T-helper 2 cell treated with Interferon-gamma antibody and Interleukin-4, amounts not matched to agents 100 ng/mL and 5 ng/mL, for 36 hours (primary cell): ENCODE measurements around the gene IRAK2. TPM values are rescaled to one million over a fixed set of nuclear protein-coding genes. Genes with fewer than 3 reads are reported as not detected.
"Not testable (repeated sequence)": the region's sequence is repeated elsewhere in the genome, so short reads cannot be mapped to it uniquely, and the experiment has no call there.

Experiments used
- intact Hi-C: fragments of 100-400 bp; cut with micrococcal nuclease; formaldehyde crosslinking; loops from one replicate; pipeline ENCODE4 v1.15.1; 2023
- total RNA-seq: library from RNA; stranded (reverse); gene quantifications from 2 replicates; pipeline ENCODE4 v1.2.3, GENCODE V29; 2022

Gene IRAK2
- total RNA-seq, 1 donor from 2014 or later, result 1.5 TPM

DNA sequence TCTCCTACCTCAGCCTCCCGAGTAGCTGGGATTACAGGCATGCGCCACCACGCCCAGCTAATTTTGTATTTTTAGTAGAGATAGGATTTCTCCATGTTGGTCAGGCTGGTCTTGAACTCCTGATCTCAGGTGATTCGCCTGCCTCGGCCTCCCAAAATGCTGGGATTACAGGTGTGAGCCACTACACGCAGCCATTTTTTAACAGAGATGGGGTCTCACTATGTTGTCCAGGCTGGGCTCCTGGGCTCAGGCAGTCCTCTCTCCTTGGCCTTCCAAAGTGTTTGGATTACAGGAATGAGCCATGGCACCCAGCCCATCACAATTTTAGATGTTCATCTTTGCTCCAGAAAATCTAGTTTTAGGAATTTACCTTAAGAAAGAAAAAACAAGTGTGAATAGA is 6.2 kb upstream of the IRAK2 start:
- intact Hi-C loops, result not testable (repeated sequence)

DNA sequence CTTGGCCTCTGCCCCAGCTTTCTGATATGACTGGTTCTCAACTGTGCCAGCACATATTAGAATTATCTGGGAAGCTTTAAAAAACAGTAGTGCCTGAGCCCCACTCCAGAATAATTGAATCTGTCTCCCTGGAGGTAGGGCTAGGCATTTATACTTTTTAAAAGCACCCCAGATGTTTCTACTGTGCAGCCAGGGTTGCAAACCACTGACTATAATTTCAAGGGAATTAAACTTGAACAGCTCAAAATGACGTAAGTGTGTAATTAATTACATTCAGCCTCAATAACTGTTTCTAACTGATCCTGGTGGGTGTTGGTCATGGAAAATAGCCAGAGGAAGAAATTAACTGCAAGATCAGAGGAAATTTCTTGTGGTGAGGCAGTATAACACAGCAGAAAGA is 4.4 kb upstream of the IRAK2 start:
- intact Hi-C loops, result no loop called here

DNA sequence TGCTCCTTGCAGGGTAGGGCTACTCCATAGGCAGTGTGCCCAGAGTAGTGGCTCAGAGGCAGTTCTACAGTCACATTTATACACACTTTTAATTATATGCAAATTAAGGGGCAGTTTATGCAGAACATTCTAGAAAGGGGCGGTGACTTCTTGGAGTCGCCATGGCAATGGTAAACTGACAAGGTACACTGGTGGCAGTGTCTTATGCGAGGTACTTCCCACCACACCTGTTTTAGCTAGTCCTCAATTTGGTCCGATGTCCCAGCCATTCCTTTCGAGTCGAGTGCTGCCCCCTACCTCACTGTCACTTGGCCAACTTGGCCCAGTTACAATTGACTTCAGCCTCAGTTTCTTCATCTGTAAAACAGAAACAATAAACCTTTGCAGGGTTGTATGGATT is 3.8 kb upstream of the IRAK2 start:
- intact Hi-C loops, result no loop called here

DNA sequence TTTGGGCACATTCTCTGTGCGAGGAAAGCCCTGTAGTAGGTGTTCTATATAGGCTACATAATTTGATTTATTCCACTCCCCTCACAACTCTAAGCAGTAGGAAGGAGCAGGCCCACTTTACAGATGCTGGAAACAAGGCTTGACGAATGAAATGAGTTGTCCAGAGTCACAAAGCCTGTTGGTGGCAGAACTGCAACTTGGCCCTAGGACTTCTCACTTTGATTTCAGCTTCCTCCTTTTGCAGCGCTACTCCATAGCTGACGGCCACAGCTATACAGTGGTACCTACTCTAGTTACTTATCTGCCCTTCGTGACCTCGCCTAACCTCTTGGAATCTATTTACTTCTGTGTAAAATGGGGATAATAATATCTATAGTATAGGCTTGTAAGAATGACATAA is 2.5 kb upstream of the IRAK2 start:
- intact Hi-C loops, result no loop called here

DNA sequence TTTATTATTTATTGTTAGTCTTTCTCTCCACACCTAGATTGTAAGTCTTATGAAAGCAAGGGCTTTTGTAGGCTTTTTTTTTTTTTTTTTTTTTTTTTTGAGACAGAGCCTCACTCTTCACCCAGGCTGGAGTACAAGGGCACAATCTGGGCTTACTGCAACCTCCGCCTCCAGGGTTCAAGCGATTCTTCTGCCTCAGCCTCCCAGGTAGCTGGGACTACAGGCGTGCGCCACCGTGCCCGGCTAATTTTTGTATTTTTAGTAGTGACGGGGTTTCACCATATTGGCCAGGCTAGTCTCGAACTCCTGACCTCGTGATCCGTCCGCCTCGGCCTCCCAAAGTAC is 546 bp upstream of the IRAK2 start:
- intact Hi-C loops, result loop anchor here (1.0 to 2.0 kb wide), 4 partner anchors 21 to 61 kb away; no protein-coding TSS in a partner anchor

DNA sequence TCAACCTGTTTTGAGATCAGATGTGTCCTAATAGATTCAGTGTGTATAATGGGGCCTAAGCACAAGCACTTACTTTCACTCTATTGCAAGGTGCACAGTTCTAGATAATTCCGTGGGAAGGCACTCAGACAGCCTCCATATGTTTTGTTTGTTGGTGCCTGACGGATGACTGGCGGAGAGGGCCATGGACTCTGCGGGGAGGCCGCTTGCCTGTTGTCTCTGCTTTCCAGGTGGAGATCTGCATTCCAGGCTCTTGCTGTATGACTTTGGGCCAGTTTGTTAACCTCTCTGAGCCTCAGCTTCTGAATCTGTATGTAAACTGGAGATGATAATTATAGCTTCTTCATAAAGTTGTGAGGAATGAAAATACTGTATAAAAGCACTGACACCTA is 1.5 kb downstream of the IRAK2 start:
- intact Hi-C loops, result no loop called here

DNA sequence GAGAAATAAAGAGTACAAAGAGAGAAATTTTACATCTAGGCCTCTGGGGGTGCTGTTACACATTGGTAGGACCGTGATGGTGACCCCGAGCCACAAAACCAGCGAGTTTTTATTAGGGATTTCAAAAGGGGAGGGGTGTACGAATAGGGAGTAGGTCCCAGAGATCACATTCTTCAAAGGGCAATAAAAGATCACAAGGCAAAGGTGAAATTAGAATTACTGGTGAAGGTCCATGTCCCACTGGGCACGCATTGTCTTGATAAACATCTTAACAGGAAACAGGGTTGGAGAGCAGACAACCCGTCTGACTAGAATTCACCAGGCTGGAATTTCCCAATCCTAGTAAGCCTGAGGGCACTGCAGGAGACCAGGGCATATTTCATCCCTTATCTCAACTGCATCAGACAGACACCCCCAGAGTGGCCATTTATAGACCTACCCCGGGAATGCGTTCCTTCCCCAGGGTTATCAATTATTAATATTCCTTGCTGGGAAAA is 4.3 kb downstream of the IRAK2 start:
- intact Hi-C loops, result no loop called here

DNA sequence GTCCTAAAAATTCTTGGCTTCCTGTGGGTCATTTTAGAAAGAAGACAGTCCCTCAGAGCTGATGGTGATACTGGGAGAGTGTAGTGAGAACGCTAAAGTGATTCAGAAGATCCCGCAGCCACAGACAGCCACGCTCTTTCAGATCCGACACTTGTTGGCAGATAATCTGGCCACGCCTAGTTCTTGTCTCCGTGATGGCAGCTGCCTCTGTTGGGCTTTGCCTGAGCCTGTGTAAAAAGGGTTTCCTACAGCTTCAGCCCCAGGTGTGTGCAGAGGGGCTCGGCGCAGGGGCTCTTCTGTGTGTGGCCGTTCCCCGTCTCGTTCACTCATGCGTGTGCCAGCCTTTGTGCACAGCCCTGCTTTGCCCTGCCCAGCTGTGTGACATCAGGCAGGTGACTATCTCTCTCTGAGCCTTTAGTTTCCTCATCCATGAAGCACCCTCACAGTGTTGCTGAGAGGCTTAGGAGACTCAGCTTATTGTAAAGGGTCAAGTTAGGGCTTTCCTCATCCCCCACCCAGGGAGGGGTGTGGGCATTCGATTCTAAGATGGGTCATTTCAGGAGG is 6.3 kb downstream of the IRAK2 start:
- intact Hi-C loops, result no loop called here

DNA sequence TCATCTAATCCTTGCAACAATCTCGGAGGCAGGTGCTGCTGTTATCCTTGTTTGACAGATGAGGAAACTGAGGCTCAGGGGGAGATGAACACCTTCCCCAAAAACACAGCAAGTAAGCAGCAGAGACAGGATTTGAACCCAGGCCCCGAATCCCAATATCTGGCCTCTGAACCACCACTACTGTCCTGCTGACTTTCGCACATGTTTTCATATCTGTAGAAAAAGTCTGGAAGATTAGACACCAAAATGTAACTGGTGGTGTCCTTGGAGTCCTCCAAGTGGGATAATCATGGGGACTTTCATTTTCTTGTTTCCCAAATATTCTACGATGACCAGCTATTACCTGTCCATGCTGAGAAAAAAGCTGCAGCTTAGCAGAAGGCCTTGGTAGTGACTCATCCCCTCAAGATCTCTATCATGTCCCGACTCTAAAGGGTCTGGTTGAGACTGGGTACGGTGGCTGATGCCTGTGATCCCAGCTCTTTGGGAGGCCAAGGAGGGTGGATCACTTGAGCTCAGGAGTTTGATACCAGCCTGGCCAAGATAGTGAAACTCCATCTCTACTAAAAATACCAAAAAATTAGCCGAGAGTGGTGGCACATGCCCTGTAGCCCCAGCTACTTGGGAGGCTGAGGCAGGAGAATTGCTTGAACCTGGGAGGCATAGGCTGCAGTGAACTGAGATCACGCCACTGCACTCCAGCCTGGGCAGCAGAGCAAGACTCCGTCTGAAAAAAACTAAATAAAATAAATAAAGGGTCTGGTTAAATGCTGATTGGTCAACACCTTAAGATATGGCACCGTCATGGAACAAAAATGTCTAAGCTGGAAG is 8.6 kb downstream of the IRAK2 start:
- intact Hi-C loops, result no loop called here

DNA sequence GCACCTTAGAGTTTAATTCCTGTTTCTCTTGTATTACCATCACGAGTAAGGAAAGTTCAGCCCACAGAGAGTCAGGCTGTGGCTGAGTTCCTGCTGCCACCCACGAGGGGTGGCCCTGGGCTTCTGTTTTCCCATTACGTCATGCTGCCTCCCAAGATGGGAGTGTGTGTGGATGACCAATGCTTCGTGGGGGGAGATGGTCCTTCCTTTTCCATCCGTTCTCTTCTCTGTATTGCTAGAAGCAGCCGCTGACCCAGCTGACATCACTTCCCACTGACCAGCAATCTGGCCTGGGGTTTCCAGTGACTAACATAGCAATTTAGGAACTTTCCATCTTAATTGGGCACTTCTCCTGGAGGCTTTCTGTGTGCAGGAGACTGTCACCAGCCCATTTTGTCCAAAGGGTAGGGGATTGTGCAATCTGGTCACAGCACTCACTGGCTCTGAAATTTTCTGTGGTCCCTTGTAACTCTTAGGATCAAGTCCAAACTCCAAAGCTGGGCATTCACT is 9.3 kb downstream of the IRAK2 start:
- intact Hi-C loops, result no loop called here

DNA sequence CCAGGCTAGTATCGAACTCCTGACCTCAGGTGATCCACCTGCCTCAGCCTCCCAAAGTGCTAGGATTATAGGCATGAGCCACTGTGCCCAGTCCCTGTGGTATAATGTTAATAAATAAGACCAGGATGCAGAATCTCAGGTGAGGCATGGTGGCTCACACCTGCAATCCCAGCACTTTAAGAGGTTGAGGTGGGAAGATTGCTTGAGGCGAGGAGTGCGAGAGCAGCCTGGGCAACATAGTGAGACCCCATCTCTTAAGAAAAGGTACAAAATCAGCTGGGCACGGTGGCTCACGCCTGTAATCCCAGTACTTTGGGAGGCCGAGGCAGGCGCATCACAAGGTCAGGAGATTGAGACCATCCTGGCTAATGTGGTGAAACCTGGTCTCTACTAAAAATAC is 10.6 kb downstream of the IRAK2 start:
- intact Hi-C loops, result not testable (repeated sequence)

DNA sequence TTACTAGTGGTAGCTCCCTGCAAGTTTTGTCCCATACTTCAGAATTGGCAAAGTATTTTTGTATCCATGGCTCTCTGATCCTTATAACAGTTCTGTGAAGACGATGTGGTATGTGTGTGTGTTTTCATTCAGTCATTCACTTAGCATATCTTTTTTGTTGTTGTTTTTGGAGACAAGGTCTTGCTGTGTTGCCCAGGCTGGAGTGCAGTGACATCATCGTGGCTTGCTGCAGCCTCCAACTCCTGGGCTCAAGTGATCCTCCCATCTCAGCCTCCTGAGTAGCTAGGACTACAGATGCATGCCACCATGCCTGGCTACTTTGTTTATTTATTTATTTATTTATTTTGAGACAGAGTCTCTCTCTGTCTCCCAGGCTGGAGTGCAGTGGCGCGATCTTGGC is 11.4 kb downstream of the IRAK2 start:
- intact Hi-C loops, result not testable (repeated sequence)

DNA sequence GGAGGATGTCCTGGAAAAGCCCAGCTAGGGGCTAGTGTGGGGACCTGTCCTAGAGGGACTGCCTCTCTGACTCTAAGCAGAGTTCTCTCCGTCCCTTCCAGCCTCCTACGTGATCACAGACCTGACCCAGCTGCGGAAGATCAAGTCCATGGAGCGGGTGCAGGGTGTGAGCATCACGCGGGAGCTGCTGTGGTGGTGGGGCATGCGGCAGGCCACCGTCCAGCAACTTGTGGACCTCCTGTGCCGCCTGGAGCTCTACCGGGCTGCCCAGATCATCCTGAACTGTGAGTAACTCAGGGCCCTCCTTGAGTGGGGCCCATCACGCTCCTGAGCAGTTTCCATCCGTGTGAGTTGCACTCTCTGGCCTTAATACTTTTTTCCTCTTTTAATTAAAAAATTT is 13.0 kb downstream of the IRAK2 start:
- intact Hi-C loops, result no loop called here

DNA sequence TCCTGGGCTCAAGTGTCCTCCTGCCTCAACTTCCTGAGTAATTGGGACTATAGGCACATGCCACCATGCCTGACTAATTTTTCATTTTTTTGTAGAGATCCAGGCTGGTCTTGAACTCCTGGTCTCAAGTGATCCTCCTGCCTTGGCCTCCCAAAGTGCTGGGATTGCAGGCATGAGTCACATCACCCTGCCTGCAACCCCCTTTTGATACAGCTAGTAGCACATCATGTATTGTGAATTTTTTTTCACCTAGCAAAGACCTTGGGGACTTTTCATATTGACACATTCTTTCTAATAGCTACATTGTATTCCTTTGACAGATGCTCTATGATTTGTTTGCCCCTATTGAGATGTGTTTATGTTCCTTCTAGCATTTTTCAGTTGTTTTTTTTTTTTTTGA is 14.2 kb downstream of the IRAK2 start:
- intact Hi-C loops, result no loop called here

DNA sequence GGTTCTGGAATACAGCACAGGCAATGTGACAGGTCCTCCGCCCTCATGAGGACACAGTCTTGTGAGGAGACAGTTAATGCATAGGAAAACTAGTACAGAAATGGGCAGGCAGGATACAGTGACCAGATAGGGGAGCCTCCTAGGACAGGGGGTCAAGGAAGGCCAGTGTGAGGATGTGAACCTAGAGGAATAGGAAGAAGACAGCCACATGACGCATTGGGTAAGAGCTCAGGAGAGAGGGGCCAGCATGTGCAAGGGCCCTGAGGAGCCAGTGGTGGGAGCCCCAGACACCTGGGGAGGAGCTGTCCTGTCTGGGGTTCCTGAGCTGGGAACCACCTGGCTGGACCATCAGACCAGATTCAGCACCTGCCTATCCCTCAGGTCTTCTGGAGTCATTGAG is 15.6 kb downstream of the IRAK2 start:
- intact Hi-C loops, result loop anchor here (10.0 kb wide), 1 partner anchor 65 kb away; the partner anchor contains the start of gene BRK1

DNA sequence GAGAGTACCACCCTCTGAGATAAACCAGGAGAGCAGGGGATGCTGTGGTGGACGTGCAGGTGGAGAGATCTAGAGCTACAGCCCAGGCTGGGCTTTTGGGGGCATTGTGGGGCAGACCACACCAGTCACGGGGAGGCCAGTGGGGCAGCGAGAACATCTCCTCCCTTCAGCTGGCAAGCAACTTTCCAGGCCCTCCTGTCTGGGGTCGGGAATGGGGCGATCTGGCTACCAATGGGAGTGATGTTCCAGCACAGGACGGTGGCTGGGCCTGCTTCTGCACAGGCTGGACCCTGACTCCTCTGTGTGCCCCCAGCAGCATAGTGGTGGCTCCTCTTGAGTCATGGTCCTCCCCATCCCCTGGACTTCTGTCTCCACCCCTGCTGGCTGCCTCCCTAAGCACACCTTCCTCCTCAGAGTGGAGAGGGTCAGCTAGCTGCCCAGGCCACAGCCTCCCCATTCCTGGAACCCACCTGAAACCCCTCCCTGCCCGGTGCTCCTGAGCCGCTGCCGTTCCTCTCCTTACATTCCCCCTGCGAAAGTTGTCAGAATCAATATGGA is 16.1 kb downstream of the IRAK2 start:
- intact Hi-C loops, result loop anchor here (10.0 kb wide), 1 partner anchor 66 kb away; the partner anchor contains the start of gene BRK1

DNA sequence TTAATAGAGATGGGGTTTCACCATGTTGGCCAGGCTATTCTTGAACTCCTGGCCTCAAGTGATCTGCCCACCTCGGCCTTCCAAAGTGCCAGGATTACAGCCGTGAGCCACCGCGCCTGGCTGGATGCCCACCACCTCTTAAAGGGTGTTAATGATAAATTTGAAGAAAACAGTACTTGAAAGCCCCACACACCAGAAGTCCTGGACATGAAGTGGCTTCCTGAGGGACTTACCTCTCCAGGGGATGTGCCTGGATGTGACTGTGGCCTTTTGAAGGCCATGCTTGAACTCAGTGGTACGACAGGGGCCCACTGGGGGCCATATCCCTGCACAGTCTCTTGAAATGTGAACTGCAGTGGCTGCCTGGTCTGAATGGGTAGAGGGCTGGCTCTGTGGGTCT is 18.2 kb downstream of the IRAK2 start:
- intact Hi-C loops, result loop anchor here (10.0 kb wide), 1 partner anchor 68 kb away; the partner anchor contains the start of gene BRK1

DNA sequence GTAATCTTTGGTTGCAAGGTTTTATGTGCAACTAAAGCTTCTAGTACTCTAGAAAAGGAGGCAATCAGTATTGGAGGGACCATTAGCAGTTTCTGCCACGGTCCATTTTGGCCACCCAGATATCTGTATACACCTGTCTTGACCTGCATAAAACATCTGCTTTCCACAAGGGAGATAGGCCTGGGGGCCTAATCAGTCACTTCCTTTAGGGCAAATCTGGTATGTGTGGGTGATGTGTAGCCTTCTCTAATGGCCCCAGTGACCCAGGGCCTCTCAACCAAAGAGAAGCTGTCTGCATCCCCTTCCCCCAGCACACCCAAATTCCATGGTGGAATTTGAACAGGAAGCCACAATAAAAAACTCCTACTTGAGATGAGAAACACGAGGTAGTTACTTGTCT is 19.5 kb downstream of the IRAK2 start:
- intact Hi-C loops, result loop anchor here (10.0 kb wide), 1 partner anchor 69 kb away; the partner anchor contains the start of gene BRK1

DNA sequence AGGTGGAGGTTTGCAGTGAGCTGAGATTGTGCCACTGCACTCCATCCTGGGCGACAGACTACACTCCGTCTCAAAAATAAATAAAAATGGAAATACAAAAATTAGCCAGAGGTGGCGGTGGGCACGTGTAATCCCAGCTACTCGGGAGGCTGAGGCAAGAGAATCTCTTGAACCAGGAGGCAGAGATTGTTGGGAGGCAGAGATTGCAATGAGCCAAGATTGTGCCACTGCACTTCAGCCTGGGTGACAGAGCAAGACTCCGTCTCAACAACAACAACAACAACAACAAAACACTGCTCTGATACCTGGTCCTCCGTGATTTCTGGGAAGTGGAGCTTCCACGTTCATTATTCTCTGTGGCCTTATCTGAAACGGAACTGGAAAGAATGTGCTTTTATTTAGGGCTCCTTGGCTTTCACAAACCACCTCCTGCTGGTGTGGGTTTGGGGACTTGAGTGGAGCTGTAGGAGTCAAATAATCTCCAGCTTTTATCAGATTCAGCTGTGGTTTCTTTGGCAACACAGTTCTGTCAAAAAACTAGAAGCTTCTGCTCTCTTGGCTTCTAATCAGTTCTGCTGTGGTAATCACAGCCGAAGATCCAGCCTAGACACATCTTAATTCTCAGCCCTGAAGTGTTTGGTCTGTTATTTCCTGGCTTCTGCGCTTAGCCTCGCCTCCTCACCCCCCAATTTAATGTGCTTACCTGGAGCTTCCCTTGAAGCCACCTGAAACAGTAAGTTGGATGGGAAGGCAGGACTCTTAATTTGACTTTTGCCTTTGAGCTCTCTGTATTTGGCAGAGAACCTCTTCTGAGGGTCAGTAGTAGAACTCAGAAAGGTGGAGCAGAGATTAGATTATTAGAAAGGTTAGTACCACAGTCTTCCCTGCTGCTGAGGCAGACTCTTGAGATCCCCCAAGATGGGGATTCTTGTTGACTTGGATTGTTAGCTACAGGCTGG is 21.4 kb downstream of the IRAK2 start:
- intact Hi-C loops, result loop anchor here (1.0 to 10.0 kb wide), 4 partner anchors 21 to 71 kb away; partner anchors contain the start of genes BRK1, IRAK2 and TATDN2

DNA sequence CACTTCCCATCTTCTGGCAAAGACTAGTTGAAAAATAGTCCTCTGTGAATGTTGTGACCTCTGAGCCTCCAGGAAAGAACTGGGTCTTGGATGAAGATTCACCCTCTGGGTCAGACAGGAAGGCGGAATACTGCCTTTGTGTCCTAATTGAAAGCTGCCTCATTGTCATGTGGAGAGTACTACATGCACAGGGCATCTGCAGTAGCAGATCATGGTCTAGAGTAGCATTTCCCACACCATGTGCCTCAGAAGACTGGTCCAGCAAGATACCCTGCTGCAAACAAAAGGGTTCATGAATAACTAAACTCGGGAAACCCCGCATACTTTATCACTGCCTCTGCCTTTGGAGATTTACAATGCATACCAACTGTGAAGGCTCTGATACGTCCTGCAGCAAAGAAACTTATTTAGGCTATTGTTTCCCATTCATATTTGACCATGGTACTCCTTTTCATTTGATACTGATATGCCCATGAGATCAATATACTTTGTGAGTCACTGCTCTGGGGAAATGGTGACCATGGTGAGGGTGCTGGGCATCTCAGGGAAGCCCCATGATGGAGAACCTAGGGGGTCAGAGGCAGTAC is 22.7 kb downstream of the IRAK2 start:
- intact Hi-C loops, result loop anchor here (2.0 to 10.0 kb wide), 3 partner anchors 23 to 73 kb away; partner anchors contain the start of genes BRK1, IRAK2 and TATDN2
